Fibroblast of peridontal ligament (primary cell): ENCODE measurements around the gene NBEAL2.

Source experiments
- DNase-seq: peaks from one replicate; pipeline ENCODE4 v3.0.0-alpha.2; 2010; ENCODE audit errors: extremely low read depth

The NBEAL2 gene

DNA sequence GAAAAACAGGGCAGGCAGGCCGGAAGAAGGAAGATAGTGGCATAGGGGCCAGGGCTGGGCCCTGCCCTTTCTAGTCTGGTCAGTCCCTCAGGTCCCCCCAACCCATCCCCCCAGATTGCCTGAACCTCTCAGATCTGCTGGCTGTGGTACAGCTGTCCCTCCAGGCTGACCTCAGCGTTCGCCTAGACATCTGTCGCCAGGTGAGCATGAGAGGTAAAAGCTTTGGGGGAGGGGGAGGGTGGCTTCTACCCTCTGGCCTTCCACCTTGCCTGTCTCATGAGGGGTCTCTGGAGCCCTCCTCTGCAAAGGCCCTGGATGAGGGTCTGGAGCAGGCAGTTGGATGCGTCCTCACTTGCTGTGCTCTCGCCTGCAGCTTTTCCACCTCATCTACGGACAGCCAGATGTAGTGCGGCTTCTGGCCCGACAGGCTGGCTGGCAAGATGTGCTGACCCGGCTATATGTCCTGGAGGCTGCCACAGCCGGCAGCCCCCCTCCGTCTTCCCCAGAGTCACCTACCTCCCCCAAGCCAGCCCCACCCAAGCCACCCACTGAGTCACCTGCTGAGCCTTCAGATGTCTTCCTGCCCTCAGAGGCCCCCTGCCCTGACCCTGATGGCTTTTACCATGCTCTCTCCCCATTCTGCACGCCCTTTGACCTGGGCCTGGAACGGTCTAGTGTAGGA lies 20.2 kb downstream of the NBEAL2 start:
- no peak for DNase-seq

DNA sequence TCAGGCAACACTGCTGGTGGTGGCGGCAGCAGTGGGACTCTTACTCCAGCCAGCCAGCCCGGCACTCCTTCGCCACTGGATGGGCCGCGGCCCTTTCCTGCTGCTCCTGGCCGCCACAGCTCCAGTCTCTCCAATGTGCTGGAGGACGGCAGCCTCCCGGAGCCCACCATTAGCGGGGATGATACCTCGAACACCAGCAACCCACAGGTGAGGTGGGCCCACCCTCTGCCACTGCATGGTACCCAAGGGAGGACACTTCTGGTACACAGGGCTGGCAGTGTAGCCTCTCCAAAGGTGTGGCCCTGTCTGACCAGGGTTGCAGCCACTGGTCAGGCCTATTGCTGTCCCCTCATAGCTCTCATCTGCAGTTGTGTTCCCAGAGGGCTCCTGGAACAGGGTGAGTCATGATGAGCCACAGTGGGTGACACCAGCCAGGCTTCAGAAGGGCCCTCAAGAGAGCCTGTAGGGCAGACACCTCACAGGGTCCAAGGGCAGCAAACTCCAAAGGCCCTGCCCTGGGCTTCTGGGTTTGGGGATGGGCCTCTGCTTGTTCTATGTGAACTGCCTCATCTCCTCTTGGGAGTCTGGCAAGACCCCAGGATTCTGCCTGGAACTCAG lies 20.8 kb downstream of the NBEAL2 start:
- DNase-seq: no peak

GRCh38 chr3:47000922-47001730 lies 21.7 kb downstream of the NBEAL2 start:
- DNase-seq: no peak

DNA sequence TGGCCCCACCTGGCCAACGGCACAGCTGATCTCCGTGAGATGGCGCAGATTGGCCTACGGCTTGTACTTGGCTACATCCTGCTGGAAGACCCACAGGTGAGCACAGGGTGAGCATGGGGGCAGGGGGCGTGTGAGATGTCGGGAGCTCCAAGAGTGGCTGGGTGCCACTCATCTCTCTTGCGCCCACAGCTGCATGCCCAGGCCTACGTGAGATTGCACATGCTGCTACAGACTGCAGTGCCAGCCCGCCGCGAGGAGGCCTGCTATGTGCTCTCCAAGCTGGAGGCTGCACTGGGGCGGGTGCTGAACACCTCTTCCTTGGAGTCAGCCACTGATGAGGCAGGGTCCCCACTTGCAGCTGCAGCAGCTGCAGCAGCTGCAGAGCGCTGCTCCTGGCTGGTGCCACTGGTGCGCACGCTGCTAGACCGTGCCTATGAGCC lies 22.3 kb downstream of the NBEAL2 start:
- no peak for DNase-seq

DNA sequence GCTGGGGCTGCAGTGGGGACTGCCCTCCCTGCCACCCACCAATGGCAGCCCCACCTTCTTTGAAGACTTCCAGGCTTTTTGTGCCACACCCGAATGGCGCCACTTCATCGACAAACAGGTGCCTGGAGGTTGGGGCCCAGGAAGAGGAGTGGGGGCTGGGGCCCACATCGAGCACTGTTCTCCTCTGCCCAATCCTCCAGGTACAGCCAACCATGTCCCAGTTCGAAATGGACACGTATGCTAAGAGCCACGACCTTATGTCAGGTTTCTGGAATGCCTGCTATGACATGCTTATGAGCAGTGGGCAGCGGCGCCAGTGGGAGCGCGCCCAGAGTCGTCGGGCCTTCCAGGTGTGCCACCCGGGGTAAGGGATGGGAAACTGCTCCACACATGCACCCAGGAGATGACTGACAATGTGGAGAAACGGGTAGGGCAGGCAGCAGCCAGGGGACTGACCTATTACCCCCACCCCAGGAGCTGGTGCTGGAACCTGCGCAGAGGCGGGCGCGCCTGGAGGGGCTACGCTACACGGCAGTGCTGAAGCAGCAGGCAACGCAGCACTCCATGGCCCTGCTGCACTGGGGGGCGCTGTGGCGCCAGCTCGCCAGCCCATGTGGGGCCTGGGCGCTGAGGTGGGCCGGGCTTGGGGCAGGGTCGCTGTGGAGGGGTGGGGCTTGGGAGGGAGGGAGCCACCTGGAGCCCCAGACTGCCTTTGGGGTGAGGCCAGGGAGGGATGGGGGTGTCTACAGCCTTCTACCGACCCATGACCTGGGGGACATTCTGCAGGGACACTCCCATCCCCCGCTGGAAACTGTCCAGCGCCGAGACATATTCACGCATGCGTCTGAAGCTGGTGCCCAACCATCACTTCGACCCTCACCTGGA lies 22.9 kb downstream of the NBEAL2 start:
- no peak for DNase-seq

DNA sequence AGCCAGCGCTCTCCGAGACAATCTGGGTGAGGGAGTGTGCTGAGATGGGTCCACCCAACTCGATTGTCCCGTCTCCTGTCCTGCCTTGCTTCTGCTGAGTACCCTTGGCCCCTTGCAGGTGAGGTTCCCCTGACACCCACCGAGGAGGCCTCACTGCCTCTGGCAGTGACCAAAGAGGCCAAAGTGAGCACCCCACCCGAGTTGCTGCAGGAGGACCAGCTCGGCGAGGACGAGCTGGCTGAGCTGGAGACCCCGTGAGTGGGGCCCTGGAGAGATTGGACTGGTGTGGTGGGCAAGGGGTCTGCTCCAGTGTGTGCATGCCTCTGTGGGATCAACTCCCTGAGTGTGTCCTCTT lies 23.6 kb downstream of the NBEAL2 start:
- no peak for DNase-seq

- no peak for DNase-seq
Observed at GRCh38 chr3:47003461-47004368, 24.2 kb downstream of the NBEAL2 start.

DNA sequence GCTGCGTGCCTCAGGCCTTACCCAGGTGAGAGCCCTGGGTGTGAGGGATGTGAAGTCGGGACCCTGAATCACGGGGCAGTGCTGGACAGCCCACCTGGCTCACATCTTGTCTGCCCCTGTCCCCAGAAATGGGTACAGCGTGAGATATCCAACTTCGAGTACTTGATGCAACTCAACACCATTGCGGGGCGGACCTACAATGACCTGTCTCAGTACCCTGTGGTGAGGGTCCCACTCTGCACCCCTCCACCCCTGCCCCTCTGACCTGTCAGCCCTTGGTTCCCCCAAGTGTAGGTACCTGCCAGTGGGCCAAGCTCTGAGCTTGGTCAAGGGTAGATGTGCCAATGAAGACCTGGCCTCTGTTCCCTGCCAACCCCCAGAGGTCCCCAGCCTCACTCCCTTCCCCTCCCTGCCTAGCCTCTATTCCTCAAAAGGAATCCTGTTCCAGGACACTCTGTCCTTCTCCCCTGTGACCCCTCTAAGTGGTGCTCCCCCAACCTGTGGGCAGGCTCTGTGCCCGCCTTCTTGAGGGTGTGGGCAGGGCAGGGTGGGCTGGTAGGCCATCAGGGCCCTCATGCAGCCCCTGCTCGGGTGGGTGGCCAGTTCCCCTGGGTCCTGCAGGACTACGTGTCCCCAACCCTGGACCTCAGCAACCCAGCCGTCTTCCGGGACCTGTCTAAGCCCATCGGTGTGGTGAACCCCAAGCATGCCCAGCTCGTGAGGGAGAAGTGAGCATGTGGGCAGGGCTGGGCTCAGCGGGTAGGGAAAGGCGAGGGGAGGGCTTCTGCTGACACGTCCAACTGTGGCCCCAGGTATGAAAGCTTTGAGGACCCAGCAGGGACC lies 25.1 kb downstream of the NBEAL2 start:
- no peak for DNase-seq

GRCh38 chr3:47005212-47006144 lies 26.0 kb downstream of the NBEAL2 start:
- DNase-seq: no peak

- no peak for DNase-seq
Observed at GRCh38 chr3:47006145-47006651, 26.7 kb downstream of the NBEAL2 start.

DNA sequence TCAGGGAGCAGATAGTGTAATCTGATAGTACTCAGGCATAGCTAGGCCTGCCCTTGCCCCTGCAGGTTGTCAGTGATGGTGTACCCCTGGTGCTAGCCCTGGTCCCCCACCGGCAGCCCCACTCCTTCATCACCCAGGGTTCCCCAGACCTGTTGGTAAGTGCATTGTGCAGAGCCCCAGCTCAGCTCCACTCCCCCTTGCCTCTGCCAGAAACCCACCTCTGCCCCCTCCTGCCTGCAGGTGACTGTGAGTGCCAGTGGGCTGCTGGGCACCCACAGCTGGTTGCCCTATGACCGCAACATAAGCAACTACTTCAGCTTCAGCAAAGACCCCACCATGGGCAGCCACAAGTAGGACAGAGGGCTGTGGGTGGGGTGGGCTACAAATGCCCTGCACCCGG lies 27.5 kb downstream of the NBEAL2 start:
- no peak for DNase-seq

GRCh38 chr3:47007482-47008233 lies 28.2 kb downstream of the NBEAL2 start:
- no peak for DNase-seq

- DNase-seq: no peak
Observed at GRCh38 chr3:47008234-47008796, 28.8 kb downstream of the NBEAL2 start.

- no peak for DNase-seq
Observed at GRCh38 chr3:47008851-47009224, 29.4 kb downstream of the NBEAL2 start.

DNA sequence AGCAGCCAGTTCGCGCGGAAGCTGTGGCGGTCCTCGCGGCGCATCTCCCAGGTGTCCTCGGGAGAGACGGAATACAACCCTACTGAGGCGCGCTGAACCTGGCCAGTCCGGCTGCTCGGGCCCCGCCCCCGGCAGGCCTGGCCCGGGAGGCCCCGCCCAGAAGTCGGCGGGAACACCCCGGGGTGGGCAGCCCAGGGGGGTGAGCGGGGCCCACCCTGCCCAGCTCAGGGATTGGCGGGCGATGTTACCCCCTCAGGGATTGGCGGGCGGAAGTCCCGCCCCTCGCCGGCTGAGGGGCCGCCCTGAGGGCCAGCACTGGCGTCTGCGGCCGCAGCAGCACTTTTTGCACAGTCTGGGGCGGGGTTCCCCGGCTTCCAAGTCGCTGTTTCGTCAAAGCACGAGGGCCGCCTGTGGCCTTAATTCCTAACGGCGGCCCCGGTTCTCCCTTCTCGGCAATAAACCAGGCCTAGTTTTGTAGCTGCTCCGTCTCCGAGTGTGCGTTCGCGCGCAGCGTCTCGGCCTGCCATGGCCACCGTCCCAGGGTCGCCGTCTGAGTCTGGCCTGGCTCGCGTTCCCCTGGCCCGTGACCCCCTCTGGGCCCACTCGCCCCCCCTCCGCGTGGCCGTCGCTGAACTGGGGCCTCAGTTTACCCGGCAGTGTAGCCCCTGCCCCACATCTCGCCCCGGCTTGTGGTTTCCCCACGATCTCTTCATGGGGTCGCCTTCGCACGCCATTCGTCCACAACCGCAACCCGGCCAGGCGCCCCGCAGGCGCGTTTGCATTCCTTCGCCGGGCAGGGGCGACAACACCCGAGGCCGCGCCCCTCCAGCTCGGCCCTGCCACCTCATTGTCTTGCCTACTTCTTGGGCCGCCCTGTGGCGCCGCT lies 30.0 kb downstream of the NBEAL2 start:
- peak; percentile 88 for DNase-seq

DNA sequence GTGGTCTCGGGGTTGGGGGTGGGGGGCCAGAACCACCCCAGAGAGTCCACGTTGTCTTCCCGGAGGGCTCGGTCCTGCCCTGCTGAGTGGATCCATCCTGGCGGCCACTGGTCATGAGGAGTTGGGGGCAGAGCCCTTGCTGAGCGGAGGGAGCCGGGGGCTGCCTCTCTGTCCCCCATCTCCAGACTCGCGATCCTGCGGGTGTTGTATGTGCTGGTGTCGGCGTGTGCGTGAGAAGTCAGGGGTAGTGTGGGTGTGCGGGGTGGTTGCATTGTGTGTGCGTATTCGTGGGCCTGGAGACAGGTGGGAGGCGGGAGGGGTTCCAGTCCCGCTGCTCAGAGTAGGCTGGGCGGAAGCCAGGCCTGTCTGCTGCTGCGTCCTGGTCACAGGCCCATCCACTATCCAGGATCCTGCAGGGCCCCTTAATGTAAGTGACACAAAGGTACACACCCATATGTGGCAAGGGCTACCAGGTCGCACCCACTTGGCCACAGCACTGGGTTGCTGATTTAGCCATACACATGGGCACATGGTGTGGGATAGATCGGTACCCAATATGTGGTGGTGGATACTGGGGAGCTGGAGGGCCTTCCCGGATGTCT lies 30.7 kb downstream of the NBEAL2 start:
- no peak for DNase-seq
